HG02759 (cell line): Measurements from ENCODE around the gene GRIN2C.

Source experiments
- ATAC-seq: cut with Tn5 transposase; IDR thresholded peaks from one replicate; pipeline ENCODE4 v1.9.1; 2021; ENCODE audit warnings: mild to moderate bottlenecking, moderate library complexity; ENCODE audit not compliant: unreplicated experiment

Gene GRIN2C

GRCh38 chr17:74824961-74825627 lies 34.6 kb downstream of the GRIN2C start:
- ATAC-seq, result no peak

- ATAC-seq, result no peak
Measured at GRCh38 chr17:74822939-74823367, 36.7 kb downstream of the GRIN2C start.

GRCh38 chr17:74822335-74822938 lies 37.2 kb downstream of the GRIN2C start:
- no peak for ATAC-seq

GRCh38 chr17:74821655-74822334 lies 37.9 kb downstream of the GRIN2C start:
- ATAC-seq, result no peak

GRCh38 chr17:74819801-74820436 lies 39.8 kb downstream of the GRIN2C start:
- no peak for ATAC-seq

- no peak for ATAC-seq
Measured at GRCh38 chr17:74818291-74818938, 41.3 kb downstream of the GRIN2C start.

- ATAC-seq, result no peak
Measured at GRCh38 chr17:74816905-74817620, 42.6 kb downstream of the GRIN2C start.

GRCh38 chr17:74815550-74816370 lies 43.9 kb downstream of the GRIN2C start:
- ATAC-seq, result no peak

- ATAC-seq, result no peak
Measured at GRCh38 chr17:74815067-74815466, 44.6 kb downstream of the GRIN2C start.

GRCh38 chr17:74814453-74814852 lies 45.2 kb downstream of the GRIN2C start:
- no peak for ATAC-seq

- no peak for ATAC-seq
Measured at GRCh38 chr17:74812109-74813009, 47.3 kb downstream of the GRIN2C start.

GRCh38 chr17:74810699-74811485 lies 48.8 kb downstream of the GRIN2C start:
- no peak for ATAC-seq

GRCh38 chr17:74808714-74809430 lies 50.8 kb downstream of the GRIN2C start:
- no peak for ATAC-seq

- no peak for ATAC-seq
Measured at GRCh38 chr17:74807925-74808324, 51.8 kb downstream of the GRIN2C start.

GRCh38 chr17:74807441-74807840 lies 52.2 kb downstream of the GRIN2C start:
- no peak for ATAC-seq

GRCh38 chr17:74806334-74806733 lies 53.4 kb downstream of the GRIN2C start:
- no peak for ATAC-seq

GRCh38 chr17:74805591-74805991 lies 54.1 kb downstream of the GRIN2C start:
- no peak for ATAC-seq
